ENCODE measurements around the gene SCN1A.

DNA sequence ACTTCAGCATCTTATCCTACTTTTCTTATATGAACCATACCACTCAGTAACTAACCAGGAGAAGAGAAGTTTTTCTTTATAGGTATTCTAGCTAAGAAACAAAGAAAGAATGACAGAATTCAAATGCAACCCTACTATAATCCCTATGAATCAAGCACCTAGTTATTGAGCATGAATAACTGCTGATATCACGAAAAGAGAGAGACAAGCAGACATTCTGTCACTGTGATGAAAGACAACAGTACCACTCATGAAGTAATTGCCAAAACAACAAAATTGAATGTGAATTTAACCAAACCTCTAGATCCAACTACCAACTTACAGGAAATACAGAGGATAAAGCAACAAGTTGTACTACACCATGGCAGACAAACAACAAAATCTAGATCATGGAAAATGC is 189.6 kb downstream of the SCN1A start:
- TF ChIP-seq CTCF (IDR thresholded peaks at IDR 0.05) (no peak), POLR2A (IDR thresholded peaks at IDR 0.05) (no peak)
